Fibroblast of lung (primary cell): ENCODE data around the gene CYP26B1. TPM values are rescaled to one million over a fixed set of nuclear protein-coding genes. Genes with fewer than 3 reads are reported as not detected.

Experiments
- DNase-seq, 2 donors: peaks; one replicate each; pipeline versions ENCODE4 v3.0.0 to v3.0.0-alpha.2; 2010; ENCODE audit warnings: low read depth in 2 of 2
- H2AFZ ChIP-seq: 2 replicates; pipeline ENCODE4 v1.5.1; 2012; ENCODE audit warnings: low read length, control low read depth, inconsistent platforms
- H3K27ac ChIP-seq: 2 replicates; pipeline ENCODE4 v1.5.1; 2011; ENCODE audit warnings: low read length, control low read depth; ENCODE audit not compliant: insufficient read depth
- H3K27me3 ChIP-seq: 2 replicates; pipeline ENCODE4 v1.5.1; 2011; ENCODE audit warnings: mild to moderate bottlenecking, low read length; ENCODE audit not compliant: control insufficient read depth, insufficient read depth
- H3K36me3 ChIP-seq: 2 replicates; pipeline ENCODE4 v1.5.1; 2011; ENCODE audit warnings: low read length; ENCODE audit not compliant: control insufficient read depth, insufficient read depth
- H3K4me1 ChIP-seq: 2 replicates; pipeline ENCODE4 v1.5.1; 2011; ENCODE audit warnings: low read length; ENCODE audit not compliant: control insufficient read depth, insufficient read depth; ENCODE audit errors: extremely low read depth
- H3K4me2 ChIP-seq: 2 replicates; pipeline ENCODE4 v1.5.1; 2011; ENCODE audit warnings: low read length, control low read depth; ENCODE audit not compliant: insufficient read depth; ENCODE audit errors: extremely low read depth
- H3K4me3 ChIP-seq, 4 experiments: fragments of 200-600 bp in 1 of 4; sonication (generic) in 1 of 4; replicated peaks in 1 of 4; 2 replicates each; pipeline ENCODE4 v1.5.1; 2011 to 2016; ENCODE audit warnings: low read length in 4 of 4, low read depth in 3 of 4, mild to moderate bottlenecking in 3 of 4, control low read depth in 2 of 4, inconsistent platforms in 1 of 4, mixed read lengths in 1 of 4; ENCODE audit not compliant: insufficient read depth in 1 of 4; ENCODE audit errors: control extremely low read depth in 1 of 4
- H3K79me2 ChIP-seq: 2 replicates; pipeline ENCODE4 v1.5.1; 2012; ENCODE audit warnings: mild to moderate bottlenecking, low read length, inconsistent platforms; ENCODE audit not compliant: control insufficient read depth, insufficient read depth
- H3K9ac ChIP-seq: 2 replicates; pipeline ENCODE4 v1.5.1; 2011; ENCODE audit warnings: mild to moderate bottlenecking, low read length, control low read depth; ENCODE audit not compliant: insufficient read depth
- H3K9me3 ChIP-seq: 2 replicates; pipeline ENCODE4 v1.5.1; 2012; ENCODE audit warnings: low read depth, low read length; ENCODE audit not compliant: control insufficient read depth, insufficient read depth
- H4K20me1 ChIP-seq: 2 replicates; pipeline ENCODE4 v1.5.1; 2011; ENCODE audit warnings: low read length; ENCODE audit not compliant: control insufficient read depth, insufficient read depth; ENCODE audit errors: extremely low read depth
- EZH2 ChIP-seq: IDR thresholded peaks from 2 replicates; pipeline ENCODE4 v1.5.1; 2012; ENCODE audit warnings: low read length, control low read depth, mild to moderate bottlenecking; ENCODE audit errors: missing control alignments
- polyA plus RNA-seq, 2 donors: library from polyadenylated mRNA; depleted of rRNA in 1 of 2; stranded (reverse) in 1 of 2; unstranded in 1 of 2; fragments of >200 nt; gene quantifications; 2 replicates each; pipeline ENCODE4 v1.2.1, GENCODE V29; 2011 to 2012; ENCODE audit warnings: missing spikeins in 1 of 2
- total RNA-seq: library from RNA; depleted of rRNA; stranded (reverse); fragments of >200 nt; gene quantifications from 2 replicates; pipeline ENCODE4 v1.2.1, GENCODE V29; 2014
- TF ChIP-seq, protein P1 (sequence below), 2 donors: IDR thresholded peaks in 1 of 2; conservative IDR thresholded peaks in 1 of 2; 1 replicate in 1 of 2; 2 replicates in 1 of 2; pipeline ENCODE4 v1.5.1; 2011 to 2012; ENCODE audit warnings: low read length in 2 of 2, control low read depth in 1 of 2, inconsistent platforms in 1 of 2, low read depth in 1 of 2, mild to moderate bottlenecking in 1 of 2

CYP26B1 gene
- total and polyA plus RNA-seq, 2 donors (not counting 1 experiment from before 2014, with no cell fraction given): 0.09 to 0.17 TPM

DNA sequence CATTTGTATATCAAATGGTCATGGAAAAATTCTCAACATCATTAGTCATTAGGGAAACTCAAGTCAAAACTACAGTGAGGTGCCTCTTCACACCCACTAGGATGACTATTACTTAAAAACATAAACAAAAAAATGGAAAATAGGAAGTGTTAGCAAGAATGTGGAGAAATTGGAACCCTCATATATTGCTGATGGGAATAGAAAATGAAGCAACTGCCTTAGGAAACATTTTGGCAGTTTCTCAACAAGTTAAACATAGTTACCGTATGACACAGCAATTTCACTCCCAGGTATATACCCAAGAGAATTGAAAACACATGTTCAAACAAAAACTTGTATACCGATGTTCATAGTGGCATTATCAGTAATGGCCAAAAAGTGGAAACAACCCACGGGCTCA lies 18.1 kb upstream of the CYP26B1 start:
- DNase-seq: peak in 1 of 2 donors; percentile 36
- TF ChIP-seq EZH2: no peak
- TF ChIP-seq, protein P1, sequence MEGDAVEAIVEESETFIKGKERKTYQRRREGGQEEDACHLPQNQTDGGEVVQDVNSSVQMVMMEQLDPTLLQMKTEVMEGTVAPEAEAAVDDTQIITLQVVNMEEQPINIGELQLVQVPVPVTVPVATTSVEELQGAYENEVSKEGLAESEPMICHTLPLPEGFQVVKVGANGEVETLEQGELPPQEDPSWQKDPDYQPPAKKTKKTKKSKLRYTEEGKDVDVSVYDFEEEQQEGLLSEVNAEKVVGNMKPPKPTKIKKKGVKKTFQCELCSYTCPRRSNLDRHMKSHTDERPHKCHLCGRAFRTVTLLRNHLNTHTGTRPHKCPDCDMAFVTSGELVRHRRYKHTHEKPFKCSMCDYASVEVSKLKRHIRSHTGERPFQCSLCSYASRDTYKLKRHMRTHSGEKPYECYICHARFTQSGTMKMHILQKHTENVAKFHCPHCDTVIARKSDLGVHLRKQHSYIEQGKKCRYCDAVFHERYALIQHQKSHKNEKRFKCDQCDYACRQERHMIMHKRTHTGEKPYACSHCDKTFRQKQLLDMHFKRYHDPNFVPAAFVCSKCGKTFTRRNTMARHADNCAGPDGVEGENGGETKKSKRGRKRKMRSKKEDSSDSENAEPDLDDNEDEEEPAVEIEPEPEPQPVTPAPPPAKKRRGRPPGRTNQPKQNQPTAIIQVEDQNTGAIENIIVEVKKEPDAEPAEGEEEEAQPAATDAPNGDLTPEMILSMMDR (conservative IDR thresholded peaks at IDR 0.05 in 1 of 2, IDR thresholded peaks at IDR 0.05 in 1 of 2; ENCODE audit: low read depth in 1 of 2, low read length in 2 of 2): no peak
- Histone ChIP-seq H2AFZ (no peak overlapping the region), H3K36me3 (no peaks in the 10 kb centered on the region), H3K27me3 (no peaks in the 10 kb centered on the region), H3K4me2 (no peak overlapping the region), H3K9ac (no peak overlapping the region), H4K20me1 (no peaks in the 10 kb centered on the region), H3K27ac (no peak overlapping the region), H3K4me3 (no peak overlapping the region), H3K79me2 (no peaks in the 10 kb centered on the region), H3K9me3 (no peaks in the 10 kb centered on the region), H3K4me1 (no peaks in the 10 kb centered on the region)

DNA sequence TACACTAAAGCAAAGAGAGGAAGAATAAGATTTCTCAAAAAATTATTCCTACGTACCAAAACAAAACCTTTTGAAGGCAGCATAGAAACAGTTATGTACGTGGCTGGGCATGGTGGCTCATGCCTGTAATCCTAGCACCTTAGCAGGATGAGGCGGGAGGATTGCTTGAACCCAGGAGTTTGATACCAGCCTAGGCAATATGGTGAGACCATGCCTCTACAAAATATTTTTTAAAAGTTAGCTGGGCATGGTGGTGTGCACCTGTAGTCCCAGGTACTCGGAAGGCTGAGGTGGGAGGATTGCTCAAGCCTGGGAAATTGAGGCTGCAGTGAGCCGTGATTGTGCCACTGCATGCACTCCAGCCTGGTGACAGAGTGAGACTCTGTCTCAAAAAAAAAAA lies 14.9 kb upstream of the CYP26B1 start:
- H3K4me1 ChIP-seq: no peaks in the 10 kb centered on the region
- no peak overlapping the region for H2AFZ ChIP-seq
- no peak overlapping the region for H3K27ac ChIP-seq
- H3K79me2 ChIP-seq: no peaks in the 10 kb centered on the region
- no peaks in the 10 kb centered on the region for H3K9me3 ChIP-seq
- no peak overlapping the region for H3K4me3 ChIP-seq
- no peak for TF ChIP-seq EZH2
- TF ChIP-seq, protein P1 (conservative IDR thresholded peaks at IDR 0.05 in 1 of 2, IDR thresholded peaks at IDR 0.05 in 1 of 2; ENCODE audit: low read depth in 1 of 2, low read length in 2 of 2): no peak
- DNase-seq: no peak
- H4K20me1 ChIP-seq: no peaks in the 10 kb centered on the region
- H3K27me3 ChIP-seq: no peaks in the 10 kb centered on the region
- no peak overlapping the region for H3K9ac ChIP-seq
- no peak overlapping the region for H3K4me2 ChIP-seq
- no peaks in the 10 kb centered on the region for H3K36me3 ChIP-seq

DNA sequence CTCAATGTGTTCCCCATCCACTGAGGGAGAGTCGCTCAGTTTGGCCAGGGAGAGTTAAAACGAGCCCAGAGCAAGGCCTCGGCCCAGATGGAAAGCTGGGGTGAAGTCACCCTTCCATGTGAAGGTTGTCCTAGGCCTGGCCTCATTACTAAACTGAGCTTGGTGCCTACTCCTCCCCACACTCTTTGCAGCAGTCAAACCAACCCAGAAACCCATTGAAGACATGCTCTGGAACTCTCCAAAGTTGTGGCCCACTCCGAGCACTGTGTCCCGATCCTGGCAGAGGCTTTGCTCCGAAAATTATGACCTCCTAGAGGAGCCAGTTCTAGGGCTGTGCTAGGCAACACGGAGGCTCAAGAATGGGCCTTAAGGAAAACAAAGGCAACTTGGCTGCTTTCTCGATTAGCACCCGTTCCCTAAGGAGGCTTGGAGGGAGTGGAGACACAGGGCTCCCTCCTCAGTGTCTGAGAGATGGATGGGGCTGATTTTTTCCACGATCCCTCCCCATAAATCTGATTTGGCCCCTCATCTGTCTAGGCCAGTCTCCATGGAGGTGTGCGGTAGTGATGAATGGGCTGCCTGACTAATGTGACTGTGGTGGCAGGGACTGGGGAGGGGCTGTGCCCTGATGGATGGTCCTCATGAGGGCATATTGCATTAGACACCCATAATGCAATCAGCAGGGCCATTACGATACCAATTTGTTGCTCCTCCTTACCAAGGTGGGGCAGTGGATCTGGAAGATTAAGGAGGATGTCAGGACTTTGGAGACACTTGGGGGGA lies 11.7 kb upstream of the CYP26B1 start:
- H3K27me3 ChIP-seq: peaks cover 20% of the 10 kb centered on the region
- H3K27ac ChIP-seq: no peak overlapping the region
- H3K79me2 ChIP-seq: no peaks in the 10 kb centered on the region
- no peak overlapping the region for H3K4me2 ChIP-seq
- no peaks in the 10 kb centered on the region for H3K4me1 ChIP-seq
- no peaks in the 10 kb centered on the region for H3K9me3 ChIP-seq
- no peak for DNase-seq
- H3K9ac ChIP-seq: no peak overlapping the region
- H3K4me3 ChIP-seq: no peak overlapping the region
- no peaks in the 10 kb centered on the region for H4K20me1 ChIP-seq
- TF ChIP-seq, protein P1 (conservative IDR thresholded peaks at IDR 0.05 in 1 of 2, IDR thresholded peaks at IDR 0.05 in 1 of 2; ENCODE audit: low read depth in 1 of 2, low read length in 2 of 2): no peak
- TF ChIP-seq EZH2: no peak
- no peak overlapping the region for H2AFZ ChIP-seq
- H3K36me3 ChIP-seq: no peaks in the 10 kb centered on the region
